ENCODE results near the gene HOXB5. TPM values are rescaled to one million over a fixed set of nuclear protein-coding genes. Genes with fewer than 3 reads are reported as not detected.

The HOXB5 gene
- 1 to 10 TPM; 3.3 to 4.2 TPM for total RNA-seq
- 10 to 100 TPM; 26.3 to 37.5 (median 31.2) TPM for polyA plus RNA-seq (ENCODE audit: insufficient read length in 6 of 6)
- long read RNA-seq, donor 1, transcript HOXB5-201 (2 exons, 2,041 nt): major isoform, 29 of 29 reads
- long read RNA-seq, donor 1, partial matches to known transcripts: 0 of 29 reads
- long read RNA-seq, donor 1, other reads (novel, unspliced or antisense): 0 of 29 reads
- long read RNA-seq, donor 2, transcript HOXB5-201 (2 exons, 2,041 nt): major isoform, 32 of 32 reads
- long read RNA-seq, donor 2, partial matches to known transcripts: 0 of 32 reads
- long read RNA-seq, donor 2, other reads (novel, unspliced or antisense): 0 of 32 reads
- long read RNA-seq, donor 3, transcript HOXB5-201 (2 exons, 2,041 nt): major isoform, 27 of 27 reads
- long read RNA-seq, donor 3, partial matches to known transcripts: 0 of 27 reads
- long read RNA-seq, donor 3, other reads (novel, unspliced or antisense): 0 of 27 reads
- long read RNA-seq, donor 4, transcript HOXB5-201 (2 exons, 2,041 nt): major isoform, 8 of 9 reads
- long read RNA-seq, donor 4, partial matches to known transcripts: 0 of 9 reads
- long read RNA-seq, donor 4, other reads (novel, unspliced or antisense): 1 of 9 reads
- long read RNA-seq, donor 5, transcript HOXB5-201 (2 exons, 2,041 nt): major isoform, 18 of 18 reads
- long read RNA-seq, donor 5, partial matches to known transcripts: 0 of 18 reads
- long read RNA-seq, donor 5, other reads (novel, unspliced or antisense): 0 of 18 reads
- long read RNA-seq, donor 6, transcript HOXB5-201 (2 exons, 2,041 nt): major isoform, 18 of 18 reads
- long read RNA-seq, donor 6, partial matches to known transcripts: 0 of 18 reads
- long read RNA-seq, donor 6, other reads (novel, unspliced or antisense): 0 of 18 reads
- long read RNA-seq, donor 7, partial matches to known transcripts: 0 of 3 reads
- long read RNA-seq, donor 7, other reads (novel, unspliced or antisense): 0 of 3 reads
- long read RNA-seq, donor 8, transcript HOXB5-201 (2 exons, 2,041 nt): major isoform, 11 of 11 reads
- long read RNA-seq, donor 8, partial matches to known transcripts: 0 of 11 reads
- long read RNA-seq, donor 8, other reads (novel, unspliced or antisense): 0 of 11 reads
- long read RNA-seq, donor 9: 0 reads
- long read RNA-seq, donor 10, partial matches to known transcripts: 0 of 3 reads
- long read RNA-seq, donor 10, other reads (novel, unspliced or antisense): 0 of 3 reads
- long read RNA-seq, donor 11: 0 reads
- long read RNA-seq, donor 12, transcript HOXB5-201 (2 exons, 2,041 nt): major isoform, 10 of 10 reads
- long read RNA-seq, donor 12, partial matches to known transcripts: 0 of 10 reads
- long read RNA-seq, donor 12, other reads (novel, unspliced or antisense): 0 of 10 reads

GRCh38 chr17:48593126-48593829 is at the start of gene HOXB5:
TSS of gene HOXB5 (minus strand) at chr17:48593779. CDS start at chr17:48593682, 97 bp downstream.
- DNase-seq (no peak), ATAC-seq (peak; percentile 4)
- Histone ChIP-seq H3K4me3 (peak within 1 kb of the TSS; percentile 25 to 32), H3K27ac (peak within 1 kb of the TSS; percentile 76 to 90), H3K4me1 (peaks cover 12 to 35% of the 10 kb centered on the region in 2 donors), H3K9me3 (no peaks in the 10 kb centered on the region), H3K27me3 (peaks cover 70 to 100% of the 10 kb centered on the region in 2 donors), H3K36me3 (no peaks in the 10 kb centered on the region)
- intact Hi-C loops (cut with DNase I): loop anchor here in 1 of 2 donors (5.0 to 10.0 kb wide), 2 partner anchors 101 to 248 kb away; no protein-coding TSS in a partner anchor
- no peak for TF ChIP-seq CTCF (IDR thresholded peaks at IDR 0.05)

GRCh38 chr17:48642843-48643696 is 49.5 kb upstream of the HOXB5 start:
- no peak for TF ChIP-seq CTCF (IDR thresholded peaks at IDR 0.05)
- DNase-seq (no peak), ATAC-seq (no peak)
- Histone ChIP-seq H3K27me3 (peaks cover 99 to 100% of the 10 kb centered on the region in 2 donors), H3K4me3 (no peak overlapping the region), H3K36me3 (no peaks in the 10 kb centered on the region), H3K4me1 (peaks cover 0 to 14% of the 10 kb centered on the region in 2 donors), H3K9me3 (no peaks in the 10 kb centered on the region), H3K27ac (no peak overlapping the region)
- intact Hi-C loops (cut with DNase I): no loop called here

GRCh38 chr17:48642059-48642842 is 48.7 kb upstream of the HOXB5 start:
- Histone ChIP-seq H3K4me1 (peaks cover 0 to 9% of the 10 kb centered on the region in 2 donors), H3K36me3 (no peaks in the 10 kb centered on the region), H3K27ac (no peak overlapping the region), H3K4me3 (no peak overlapping the region), H3K27me3 (peaks cover 99 to 100% of the 10 kb centered on the region in 2 donors), H3K9me3 (no peaks in the 10 kb centered on the region)
- intact Hi-C loops (cut with DNase I): no loop called here
- ATAC-seq (no peak), DNase-seq (peak in 1 of 4 donors; percentile 80)
- no peak for TF ChIP-seq CTCF (IDR thresholded peaks at IDR 0.05)

All from left lung (tissue), 14 donors.